OCI-M2 (cell line): ENCODE results near the gene ZC3H7A.
"Not testable (repeated sequence)": the region's sequence is repeated elsewhere in the genome, so short reads cannot be mapped to it uniquely, and the experiment has no call there.

ENCODE experiments used
- DNase-seq: peaks from one replicate; lab custom pipeline; 2025; ENCODE audit not compliant: unreplicated experiment; lab: John Stamatoyannopoulos, UW

Gene ZC3H7A

GRCh38 chr16:11799509-11800381, 2.7 kb upstream of the ZC3H7A start:
- no peak for DNase-seq

GRCh38 chr16:11799017-11799381, 1.9 kb upstream of the ZC3H7A start:
- no peak for DNase-seq

- no peak for DNase-seq
These were observed 870 bp upstream of the ZC3H7A start for GRCh38 chr16:11797957-11798299.

GRCh38 chr16:11796227-11797165, 562 bp downstream of the ZC3H7A start:
- no peak for DNase-seq

GRCh38 chr16:11795887-11796226, 1.2 kb downstream of the ZC3H7A start:
- no peak for DNase-seq

- no peak for DNase-seq
These were observed 1.8 kb downstream of the ZC3H7A start for GRCh38 chr16:11794996-11795886.

- no peak for DNase-seq
These were observed 2.6 kb downstream of the ZC3H7A start for GRCh38 chr16:11794447-11794846.

- DNase-seq: no peak
These were observed 3.2 kb downstream of the ZC3H7A start for GRCh38 chr16:11793840-11794239.

- no peak for DNase-seq
These were observed 4.4 kb downstream of the ZC3H7A start for GRCh38 chr16:11792410-11793241.

GRCh38 chr16:11791144-11791828, 5.8 kb downstream of the ZC3H7A start:
- DNase-seq: no peak

- DNase-seq: no peak
These were observed 8.1 kb downstream of the ZC3H7A start for GRCh38 chr16:11788914-11789313.

GRCh38 chr16:11784980-11785599, 12.0 kb downstream of the ZC3H7A start:
- DNase-seq: not testable (repeated sequence)

- DNase-seq: not testable (repeated sequence)
These were observed 12.7 kb downstream of the ZC3H7A start for GRCh38 chr16:11784381-11784780.

- DNase-seq: no peak
These were observed 13.1 kb downstream of the ZC3H7A start for GRCh38 chr16:11784038-11784369.

- no peak for DNase-seq
These were observed 13.6 kb downstream of the ZC3H7A start for GRCh38 chr16:11783319-11784037.

GRCh38 chr16:11781773-11782172, 15.3 kb downstream of the ZC3H7A start:
- no peak for DNase-seq

- DNase-seq: no peak
These were observed 15.9 kb downstream of the ZC3H7A start for GRCh38 chr16:11780991-11781680.

- DNase-seq: no peak
These were observed 18.0 kb downstream of the ZC3H7A start for GRCh38 chr16:11779074-11779473.
